HG02885 (cell line): ENCODE results near the gene CEP85.

Experiments used
- ATAC-seq: cut with Tn5 transposase; IDR thresholded peaks from one replicate; pipeline ENCODE4 v1.9.1; 2021; ENCODE audit warnings: mild to moderate bottlenecking; ENCODE audit not compliant: unreplicated experiment, poor library complexity

CEP85 gene, protein sequence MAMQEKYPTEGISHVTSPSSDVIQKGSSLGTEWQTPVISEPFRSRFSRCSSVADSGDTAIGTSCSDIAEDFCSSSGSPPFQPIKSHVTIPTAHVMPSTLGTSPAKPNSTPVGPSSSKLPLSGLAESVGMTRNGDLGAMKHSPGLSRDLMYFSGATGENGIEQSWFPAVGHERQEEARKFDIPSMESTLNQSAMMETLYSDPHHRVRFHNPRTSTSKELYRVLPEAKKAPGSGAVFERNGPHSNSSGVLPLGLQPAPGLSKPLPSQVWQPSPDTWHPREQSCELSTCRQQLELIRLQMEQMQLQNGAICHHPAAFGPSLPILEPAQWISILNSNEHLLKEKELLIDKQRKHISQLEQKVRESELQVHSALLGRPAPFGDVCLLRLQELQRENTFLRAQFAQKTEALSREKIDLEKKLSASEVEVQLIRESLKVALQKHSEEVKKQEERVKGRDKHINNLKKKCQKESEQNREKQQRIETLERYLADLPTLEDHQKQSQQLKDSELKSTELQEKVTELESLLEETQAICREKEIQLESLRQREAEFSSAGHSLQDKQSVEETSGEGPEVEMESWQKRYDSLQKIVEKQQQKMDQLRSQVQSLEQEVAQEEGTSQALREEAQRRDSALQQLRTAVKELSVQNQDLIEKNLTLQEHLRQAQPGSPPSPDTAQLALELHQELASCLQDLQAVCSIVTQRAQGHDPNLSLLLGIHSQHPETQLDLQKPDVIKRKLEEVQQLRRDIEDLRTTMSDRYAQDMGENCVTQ

GRCh38 chr1:26233903-26234643 is at the start of gene CEP85:
CEP85 (plus strand) TSS chr1:26234200; CDS start chr1:26239784, 5,584 bp downstream.
- ATAC-seq = peak; percentile 90

DNA sequence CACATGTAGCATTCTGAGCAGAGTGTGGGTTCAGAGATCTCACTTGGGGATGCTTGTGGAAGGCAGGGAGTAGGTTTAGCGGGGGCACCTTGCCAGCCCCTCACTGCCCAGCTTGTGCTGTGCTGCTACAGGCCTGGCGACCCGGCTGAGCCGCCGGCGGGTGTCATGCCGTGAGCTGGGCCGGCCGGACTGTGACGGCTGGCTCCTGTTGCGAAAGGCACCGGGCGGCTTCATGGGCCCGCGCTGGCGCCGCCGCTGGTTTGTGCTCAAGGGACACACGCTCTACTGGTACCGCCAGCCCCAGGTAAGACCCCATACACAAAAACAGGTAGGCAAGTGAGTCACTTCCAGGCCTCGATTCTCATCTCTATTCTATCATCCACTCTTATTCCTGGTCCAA is 49.1 kb upstream of the CEP85 start:
- no peak for ATAC-seq

DNA sequence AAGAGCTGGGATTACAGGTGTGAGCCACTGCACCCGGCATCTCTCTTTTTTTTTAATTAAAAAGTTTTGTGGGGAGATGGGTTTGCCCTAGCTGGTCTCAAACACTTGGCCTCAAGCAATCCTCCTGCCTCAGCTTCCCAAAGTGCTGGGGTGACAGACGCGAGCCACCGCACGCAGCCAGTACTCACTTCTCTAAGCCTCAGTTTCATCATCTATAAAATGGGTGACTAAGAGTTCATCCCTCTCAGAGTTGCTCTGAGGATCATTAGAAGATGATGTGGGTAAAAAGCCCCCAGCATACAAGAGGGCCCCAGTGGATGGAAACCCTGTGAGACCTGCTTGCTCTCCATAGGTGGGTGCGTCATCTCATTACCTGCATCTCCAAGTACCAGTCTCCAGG is 46.1 kb upstream of the CEP85 start:
- no peak for ATAC-seq

DNA sequence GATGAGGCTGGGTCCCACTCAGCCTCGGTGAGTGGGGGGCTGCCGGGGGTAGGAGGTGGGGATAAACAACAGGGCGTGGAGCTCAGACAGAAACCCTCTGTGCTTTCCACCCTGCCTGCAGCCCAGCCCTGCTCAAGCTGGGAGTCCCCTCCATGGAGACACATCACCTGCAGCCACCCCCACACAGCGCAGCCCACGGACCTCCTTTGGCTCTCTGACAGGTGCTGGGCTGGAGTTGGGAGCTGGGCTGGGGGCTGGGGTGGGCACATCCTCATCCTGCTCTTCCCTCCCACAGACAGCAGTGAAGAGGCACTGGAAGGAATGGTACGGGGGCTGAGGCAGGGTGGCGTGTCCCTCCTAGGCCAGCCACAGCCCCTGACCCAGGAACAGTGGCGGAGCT is 45.5 kb upstream of the CEP85 start:
- ATAC-seq = no peak

DNA sequence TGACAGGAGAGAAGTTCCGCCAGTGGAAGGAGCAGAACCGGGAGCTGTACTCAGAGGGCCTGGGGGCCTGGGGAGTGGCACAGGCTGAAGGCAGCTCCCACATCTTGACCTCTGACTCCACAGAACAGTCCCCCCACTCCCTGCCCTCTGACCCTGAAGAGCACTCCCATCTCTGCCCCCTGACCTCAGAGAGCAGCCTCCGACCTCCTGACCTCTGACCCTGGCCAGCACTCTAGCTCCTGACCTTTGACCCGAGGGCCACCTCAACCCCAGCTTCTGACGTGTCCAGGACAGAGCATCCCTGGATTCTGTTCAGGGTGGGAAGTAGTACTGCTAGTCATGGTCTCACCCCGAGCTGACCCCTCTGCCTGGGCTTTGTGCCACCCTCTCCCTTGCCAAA is 44.7 kb upstream of the CEP85 start:
- no peak for ATAC-seq

- ATAC-seq = no peak
Observed at GRCh38 chr1:26189751-26190275, 44.2 kb upstream of the CEP85 start.

DNA sequence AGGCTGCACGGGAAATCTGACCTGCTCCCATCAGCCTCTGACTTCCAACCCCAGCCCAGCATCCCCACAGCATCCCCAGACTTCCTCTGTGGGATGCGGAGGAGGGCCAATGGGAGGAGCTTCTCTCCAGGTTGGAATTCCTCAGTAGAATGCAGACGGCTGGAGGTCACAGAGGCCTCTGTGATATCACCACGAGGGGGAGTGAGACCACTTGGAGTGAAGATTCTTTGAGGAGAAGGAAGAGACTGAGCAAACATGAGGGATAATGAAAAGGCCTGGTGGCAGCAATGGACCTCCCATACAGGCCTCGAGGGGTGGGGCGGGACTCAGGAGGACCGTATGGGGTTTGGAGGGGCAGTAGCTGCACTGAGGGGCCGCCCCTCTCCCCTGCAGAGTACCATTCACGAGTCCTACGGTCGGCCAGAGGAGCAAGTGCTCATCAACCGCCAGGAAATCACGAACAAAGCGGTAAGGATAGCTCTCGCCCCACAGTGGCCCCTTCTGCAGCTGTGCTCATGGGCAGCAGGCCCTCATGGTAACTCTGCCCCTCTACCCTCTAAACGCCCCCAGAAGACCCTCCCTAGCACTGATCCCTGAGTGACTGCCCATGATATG is 43.5 kb upstream of the CEP85 start, which contains the start of gene CATSPER4:
Gene CATSPER4 (plus strand): TSS at position 230 of the 615 bp plus-strand sequence. CDS start 26 bp downstream, at position 256.
- ATAC-seq = no peak

DNA sequence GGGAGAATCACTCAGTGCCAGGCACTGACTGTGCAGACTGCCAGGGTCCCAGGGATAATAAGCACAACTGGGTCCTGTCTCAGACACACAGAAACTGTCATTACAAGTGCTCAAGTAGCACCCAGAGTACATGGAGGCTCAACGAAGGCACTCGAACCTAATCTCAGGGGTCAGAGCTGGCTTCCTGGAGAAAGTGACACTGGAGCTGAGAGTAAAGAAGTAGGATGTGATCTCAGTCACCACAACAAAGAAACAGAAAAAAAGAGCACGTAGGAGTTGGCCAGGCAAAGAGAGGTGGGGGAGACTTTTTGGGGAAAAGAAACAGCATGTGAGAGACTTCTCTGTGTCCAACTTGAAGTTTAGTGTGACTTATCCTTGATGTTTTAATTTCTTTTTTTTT is 42.3 kb upstream of the CEP85 start:
- ATAC-seq = no peak

GRCh38 chr1:26195805-26196204 is 38.2 kb upstream of the CEP85 start:
- ATAC-seq = no peak

DNA sequence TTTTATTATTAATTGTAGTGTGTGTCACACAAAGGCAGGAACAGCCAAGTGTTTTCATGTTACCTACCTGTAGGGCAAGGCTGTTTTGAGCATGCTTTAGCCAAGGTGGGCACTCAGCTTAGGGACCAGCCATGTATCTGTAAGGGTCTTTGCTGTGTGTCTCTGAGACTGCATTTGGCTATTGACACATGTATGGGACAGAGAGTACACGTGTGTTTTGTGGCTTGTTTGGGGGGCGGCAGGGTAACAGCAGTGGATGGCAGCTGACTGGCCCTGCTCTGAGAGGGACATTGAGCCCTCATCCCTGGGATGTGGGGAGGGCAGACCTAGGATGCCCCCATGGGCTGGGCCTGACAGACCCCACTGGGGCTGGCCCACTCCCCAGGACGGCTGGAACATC is 36.7 kb upstream of the CEP85 start:
- ATAC-seq = no peak

- ATAC-seq = no peak
Observed at GRCh38 chr1:26197813-26198212, 36.2 kb upstream of the CEP85 start.

- ATAC-seq = no peak
Observed at GRCh38 chr1:26200413-26200812, 33.6 kb upstream of the CEP85 start.

DNA sequence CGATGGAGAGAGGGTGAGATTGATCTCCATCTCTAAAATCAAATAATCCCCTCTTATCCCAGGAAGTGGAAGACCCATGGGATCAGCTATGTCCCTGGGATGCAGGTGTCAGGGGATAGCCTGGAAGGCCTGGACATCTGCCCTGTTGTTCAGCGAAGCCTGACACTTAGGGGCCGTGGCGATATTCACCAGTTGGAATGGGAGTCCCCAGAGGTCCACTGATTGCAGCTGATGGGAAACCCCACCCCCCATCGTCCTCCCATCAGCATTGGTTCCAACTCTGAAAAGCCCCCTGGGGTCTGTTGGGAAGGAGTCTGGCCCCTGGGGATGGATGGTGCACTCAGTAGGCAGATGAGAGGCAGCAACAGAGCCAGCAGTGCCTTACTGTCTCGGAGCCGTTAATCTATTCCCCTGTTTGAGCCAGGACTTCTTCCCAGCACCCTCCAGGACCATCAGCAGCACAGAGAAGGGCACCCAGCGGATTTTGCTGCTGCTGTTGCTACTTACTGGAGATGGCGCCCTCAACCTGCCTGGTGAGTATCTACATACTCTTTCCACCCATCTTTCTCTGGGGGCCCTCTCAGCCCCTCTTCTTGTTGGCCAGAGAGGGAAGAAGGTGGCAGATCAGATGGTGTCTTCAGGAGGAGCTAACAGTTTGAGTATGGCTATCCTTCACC is 30.2 kb upstream of the CEP85 start:
- no peak for ATAC-seq

GRCh38 chr1:26210147-26210870 is 23.7 kb upstream of the CEP85 start:
- ATAC-seq = no peak

DNA sequence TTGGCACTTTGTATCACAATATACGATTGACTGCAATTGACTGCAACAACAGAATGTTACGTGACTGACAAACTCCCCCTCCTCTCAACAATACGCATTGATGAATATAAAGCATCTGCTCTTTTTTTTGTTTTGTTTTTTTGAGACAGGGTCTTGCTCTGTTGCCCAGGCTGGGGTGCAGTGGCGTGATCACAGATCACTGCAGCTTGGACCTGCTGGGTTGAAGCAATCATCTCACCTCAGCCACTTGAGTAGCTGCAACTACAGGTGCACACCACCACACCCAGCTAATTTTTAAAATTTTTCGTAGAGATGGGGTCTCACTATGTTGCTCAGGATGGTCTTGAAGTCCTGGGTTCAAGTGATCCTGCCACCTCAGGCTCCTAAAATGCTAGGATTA is 21.3 kb upstream of the CEP85 start:
- ATAC-seq = no peak

GRCh38 chr1:26213335-26213905 is 20.6 kb upstream of the CEP85 start:
- ATAC-seq = no peak

DNA sequence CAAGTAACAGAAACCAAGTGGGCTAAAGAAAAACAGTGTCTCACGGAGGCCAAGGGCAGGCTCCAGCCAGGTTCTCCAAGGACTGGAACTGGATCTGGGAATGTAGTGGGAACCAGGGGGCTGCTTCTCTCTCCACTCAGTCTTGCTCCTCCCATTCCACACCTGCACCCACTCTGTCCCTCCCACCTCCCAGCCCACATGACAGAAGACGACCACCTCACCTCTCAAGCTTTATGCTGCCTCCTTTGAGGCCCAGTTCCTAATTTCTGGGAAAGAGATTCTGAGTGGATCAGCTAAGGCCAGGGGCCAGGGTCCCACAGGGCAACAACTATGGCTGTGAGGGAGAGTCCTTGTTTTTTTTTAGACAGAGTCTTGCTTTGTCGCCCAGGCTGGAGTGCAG is 18.8 kb upstream of the CEP85 start:
- no peak for ATAC-seq

GRCh38 chr1:26218906-26219494 is 15.0 kb upstream of the CEP85 start:
- ATAC-seq = no peak
